Measurements from ENCODE around the gene TRIM33.

- TF ChIP-seq CTCF (IDR thresholded peaks at IDR 0.05), result no peak
- TF ChIP-seq POLR2A (IDR thresholded peaks at IDR 0.05), result no peak
Observed at GRCh38 chr1:114468047-114468446, 43.0 kb downstream of the TRIM33 start.
